DND-41 (cell line): ENCODE results near the gene STAT5B.

ENCODE experiments used
- CTCF ChIP-seq: IDR thresholded peaks from 2 replicates; pipeline ENCODE4 v1.5.1; 2012; ENCODE audit warnings: borderline replicate concordance, low read length, moderate library complexity, mild to moderate bottlenecking; ENCODE audit not compliant: poor library complexity, severe bottlenecking; ENCODE audit errors: extremely low read depth
- EZH2 ChIP-seq: IDR thresholded peaks from 3 replicates; pipeline ENCODE4 v1.6.1; 2012; ENCODE audit warnings: borderline replicate concordance, low read depth, mild to moderate bottlenecking, moderate library complexity, low read length, inconsistent platforms; ENCODE audit not compliant: severe bottlenecking

- TF ChIP-seq CTCF (no peak), EZH2 (no peak)
Observed at GRCh38 chr17:42309142-42309541, 33.0 kb upstream of the STAT5B start.
